ENCODE measurements around the gene CTXND1.

The CTXND1 gene

GRCh38 chr15:80179025-80179759, 72.8 kb downstream of the CTXND1 start:
- no peak for DNase-seq

DNA sequence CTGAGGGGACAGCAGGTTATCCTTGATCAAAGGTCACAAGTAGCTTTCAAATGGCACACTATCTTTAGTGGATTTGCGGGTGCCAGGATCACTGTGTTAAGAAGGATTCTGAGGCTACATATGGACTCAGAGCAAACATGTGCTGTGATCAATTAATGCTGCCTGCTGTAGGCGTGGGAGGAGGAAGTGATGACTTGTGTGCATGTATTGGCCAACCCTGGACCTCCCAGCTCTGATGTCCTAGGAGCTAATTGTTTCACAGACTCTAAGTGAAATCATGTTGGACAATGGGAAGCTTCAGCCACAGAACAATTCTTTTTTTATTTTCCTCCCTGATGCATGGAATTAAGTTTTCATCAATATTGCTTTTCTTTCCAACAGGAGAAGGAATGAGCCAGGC, 74.9 kb downstream of the CTXND1 start:
- no peak for DNase-seq

DNA sequence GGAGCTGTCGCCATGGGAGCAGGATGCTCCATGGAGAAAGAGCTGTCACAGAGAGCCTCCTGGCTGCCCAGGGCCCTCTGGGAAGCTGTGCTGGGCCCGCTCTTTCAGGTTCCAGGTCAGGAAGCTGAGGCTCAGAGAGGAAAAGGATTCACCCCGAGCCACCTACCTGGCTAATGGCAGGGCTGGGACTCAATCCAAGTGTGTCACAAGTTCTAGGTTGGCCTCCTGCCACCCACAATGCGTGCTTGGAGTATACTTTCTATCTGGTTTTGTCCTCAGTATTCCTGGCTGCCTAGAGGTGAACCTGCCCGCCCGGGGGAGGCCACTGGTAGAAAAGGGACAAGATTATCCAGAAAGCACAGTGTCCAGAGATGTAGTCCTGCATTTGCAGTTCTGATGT, 75.6 kb downstream of the CTXND1 start:
- no peak for DNase-seq

DNA sequence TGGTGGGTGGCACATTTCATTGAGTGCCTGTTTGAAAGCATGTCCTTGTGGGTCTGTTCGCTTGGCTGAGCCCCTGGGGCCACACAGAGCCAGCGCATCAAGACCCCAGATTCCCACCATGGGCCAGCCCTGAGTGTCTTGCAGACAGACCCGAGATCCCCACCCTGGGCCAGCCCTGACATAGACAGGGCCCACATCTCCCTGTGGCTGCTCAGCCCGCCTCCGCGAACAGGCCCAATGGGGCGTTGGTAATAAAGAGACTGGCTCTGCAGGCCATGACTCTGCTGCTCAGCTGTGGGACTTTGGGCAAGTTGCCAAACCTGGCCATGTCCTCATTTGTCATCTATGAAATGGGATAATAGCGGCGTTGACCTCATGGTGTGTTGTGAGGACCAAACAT, 76.6 kb downstream of the CTXND1 start:
- no peak for DNase-seq

DNA sequence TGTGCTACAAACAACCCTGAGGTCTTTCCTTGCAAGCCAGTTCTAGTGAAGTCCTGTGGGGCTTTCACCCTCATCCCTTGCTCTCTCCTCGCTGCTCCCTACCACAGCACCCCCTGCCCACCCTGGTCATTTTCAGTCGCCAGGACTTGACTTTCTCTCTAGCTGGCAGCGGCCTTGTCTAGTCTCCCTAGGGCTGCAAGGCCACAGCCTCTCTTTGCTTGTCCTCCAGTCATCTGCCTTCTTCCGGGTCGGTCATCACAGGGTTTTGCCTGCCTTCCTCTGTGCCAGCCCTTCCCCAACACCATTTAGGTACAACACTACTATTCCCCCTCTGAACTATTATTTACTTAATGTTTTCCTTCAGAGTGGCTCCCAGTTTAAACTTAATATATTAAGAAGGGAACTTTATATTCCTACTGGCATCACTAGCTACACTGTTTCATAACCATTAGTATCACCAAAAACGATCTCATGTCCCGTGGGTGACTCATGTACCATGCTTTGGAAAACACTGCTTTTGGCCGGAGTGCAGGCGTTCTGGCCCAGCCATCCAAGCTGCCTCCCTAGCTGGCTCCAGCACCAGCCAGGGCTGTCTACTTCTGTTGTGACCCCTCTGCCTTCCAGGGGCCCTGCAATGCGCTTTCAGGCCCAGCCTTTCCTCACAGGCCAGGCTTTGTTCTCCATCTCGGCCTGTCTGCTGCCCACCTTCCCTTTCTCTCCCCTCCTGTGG, 77.8 kb downstream of the CTXND1 start:
- no peak for DNase-seq

GRCh38 chr15:80173022-80173759, 78.8 kb downstream of the CTXND1 start:
- no peak for DNase-seq

DNA sequence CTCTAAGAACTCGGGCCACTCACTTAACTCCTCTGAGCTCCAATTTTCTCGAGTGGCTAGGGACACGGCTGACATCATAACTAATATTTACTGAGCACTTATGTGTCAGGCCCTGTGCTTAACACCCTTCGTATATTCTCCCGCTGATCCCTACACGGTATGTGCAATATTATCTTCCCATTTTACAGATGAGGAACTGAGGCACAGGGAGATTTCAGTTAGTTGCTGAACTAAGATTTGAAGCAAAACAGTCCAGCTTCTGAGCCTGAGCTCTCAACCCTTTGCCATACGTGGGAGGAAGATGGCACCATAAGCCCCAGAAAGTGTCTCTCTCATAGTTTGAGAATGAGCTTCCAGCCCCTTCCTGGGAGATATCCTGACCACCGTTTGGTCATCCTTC, 79.6 kb downstream of the CTXND1 start:
- no peak for DNase-seq

DNA sequence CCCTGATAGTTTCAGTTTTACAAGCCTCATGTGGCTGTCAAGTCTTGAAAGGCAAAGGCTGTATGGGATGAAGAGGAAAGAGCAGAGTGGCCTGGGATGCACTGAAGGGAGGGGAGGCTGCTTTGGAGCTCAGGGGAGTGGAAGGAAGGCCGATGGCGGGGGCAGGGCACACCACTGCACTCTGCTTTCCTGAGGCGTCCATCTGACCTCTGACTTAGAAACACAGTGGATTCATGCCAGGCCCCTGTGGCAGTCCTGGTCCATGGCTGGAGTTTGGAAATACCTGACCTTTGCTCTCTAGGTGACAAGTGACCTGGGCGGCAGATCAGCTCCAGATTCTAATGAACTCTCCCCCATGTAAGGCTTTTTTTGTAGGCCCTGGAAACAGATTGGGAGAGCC, 80.2 kb downstream of the CTXND1 start:
- no peak for DNase-seq

GRCh38 chr15:80170596-80170995, 81.4 kb downstream of the CTXND1 start:
- no peak for DNase-seq

- DNase-seq = no peak
Observed at GRCh38 chr15:80169768-80170357, 82.2 kb downstream of the CTXND1 start.

DNA sequence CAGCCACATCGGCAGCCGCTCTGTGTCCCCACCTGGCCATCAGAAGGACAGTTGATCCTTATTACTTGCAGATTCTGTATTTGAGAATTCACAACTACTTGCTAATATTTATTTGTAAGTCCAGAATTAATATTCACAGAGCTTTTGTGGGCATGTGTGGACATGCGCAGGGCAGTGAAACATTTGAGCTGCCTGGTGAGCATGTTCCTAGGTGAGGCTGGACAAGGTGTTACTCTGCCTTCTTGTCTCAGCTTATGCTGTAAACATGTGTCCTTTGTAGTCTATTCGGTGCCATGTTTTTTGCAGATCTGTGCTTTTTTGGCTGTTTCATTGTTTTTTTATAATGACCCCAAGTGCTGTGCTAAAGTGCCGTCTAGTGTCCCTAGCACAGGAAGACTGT, 83.6 kb downstream of the CTXND1 start:
- no peak for DNase-seq

DNA sequence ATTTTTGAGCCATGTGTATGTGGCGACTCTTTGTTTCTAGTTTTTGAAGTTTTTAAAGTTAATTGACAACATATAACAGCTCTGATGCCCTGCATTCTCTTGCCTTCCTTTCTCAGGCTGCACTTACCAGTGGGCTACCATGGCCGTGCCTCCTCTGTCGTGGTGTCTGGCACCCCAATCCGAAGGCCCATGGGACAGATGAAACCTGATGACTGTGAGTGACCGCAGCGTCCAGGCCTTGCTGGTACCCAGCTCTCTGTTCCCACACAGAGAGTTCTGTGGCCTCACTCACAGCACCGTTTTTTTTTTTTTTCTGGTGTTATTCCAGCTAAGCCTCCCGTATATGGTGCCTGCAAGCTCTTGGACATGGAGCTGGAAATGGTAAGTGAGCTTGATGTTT, 84.1 kb downstream of the CTXND1 start:
- no peak for DNase-seq

DNA sequence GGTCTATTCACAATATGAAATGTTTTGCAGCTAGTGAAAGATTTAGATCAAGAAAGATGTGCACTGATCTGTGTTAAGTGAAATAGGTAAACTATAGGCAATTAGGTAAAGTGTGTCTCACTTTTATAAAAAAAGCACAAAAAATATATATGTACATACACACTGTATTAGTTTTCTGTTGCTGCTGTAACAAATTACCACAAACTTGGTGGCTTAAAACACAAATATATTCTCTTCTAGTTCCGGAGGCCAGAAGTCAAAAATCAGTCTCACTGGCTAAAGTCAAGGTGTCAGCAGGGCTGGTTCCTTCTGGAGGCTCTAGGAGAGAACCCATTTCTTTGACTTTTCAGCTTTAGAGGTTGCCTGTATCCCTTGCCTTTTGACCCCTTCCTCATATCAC, 88.1 kb downstream of the CTXND1 start:
- DNase-seq = no peak

- no peak for DNase-seq
Observed at GRCh38 chr15:80163217-80163616, 88.8 kb downstream of the CTXND1 start.

DNA sequence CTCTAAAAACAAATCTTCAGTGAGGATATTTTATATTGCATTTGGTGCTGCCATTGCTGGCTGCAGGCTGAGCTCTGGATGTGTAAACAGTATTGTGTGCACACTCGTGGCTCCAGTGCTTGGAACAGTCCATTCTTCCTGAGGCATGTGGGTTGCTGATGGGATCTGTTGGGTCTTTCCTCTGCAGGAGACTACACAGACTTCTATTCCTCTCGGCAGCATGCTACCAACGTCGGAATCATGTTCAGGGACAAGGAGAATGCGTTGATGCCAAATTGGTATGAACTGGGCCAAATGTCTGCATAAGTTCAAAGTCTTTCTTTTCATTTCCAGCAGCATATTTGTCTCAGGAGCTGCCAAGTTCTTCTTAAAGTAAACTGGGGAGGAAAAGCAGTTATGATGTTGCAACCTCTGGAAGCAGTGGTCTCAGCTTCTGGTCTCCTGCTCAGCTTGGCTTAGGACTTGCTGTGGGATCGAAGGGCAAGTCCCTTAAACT, 89.9 kb downstream of the CTXND1 start:
- DNase-seq = no peak

DNA sequence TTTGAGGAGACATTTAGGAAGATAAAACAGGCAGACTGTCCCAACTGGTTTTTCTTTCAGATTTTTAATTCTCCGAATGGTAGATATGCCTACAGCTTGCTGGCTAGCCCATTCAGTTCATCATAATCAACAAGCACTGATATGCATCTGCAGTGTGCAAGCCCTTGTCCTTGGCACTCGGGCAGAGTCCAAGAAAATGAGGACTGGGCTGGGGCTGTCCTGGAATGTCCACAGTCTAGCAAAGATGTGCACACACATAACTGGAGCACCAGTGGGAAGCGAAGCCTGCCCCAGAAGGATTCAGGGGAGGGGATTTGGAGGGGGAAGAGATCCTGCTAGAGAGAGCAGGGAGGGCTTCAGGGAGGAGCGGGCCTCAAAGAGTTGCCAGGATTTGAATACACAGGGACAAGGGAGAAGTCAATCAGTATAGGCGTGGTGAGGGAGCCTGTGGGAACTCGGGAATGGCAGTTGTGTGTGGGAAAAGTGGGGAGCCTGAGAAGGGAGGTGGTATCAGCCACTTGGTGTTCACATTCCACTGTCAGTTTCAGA, 90.5 kb downstream of the CTXND1 start:
- DNase-seq = no peak

DNA sequence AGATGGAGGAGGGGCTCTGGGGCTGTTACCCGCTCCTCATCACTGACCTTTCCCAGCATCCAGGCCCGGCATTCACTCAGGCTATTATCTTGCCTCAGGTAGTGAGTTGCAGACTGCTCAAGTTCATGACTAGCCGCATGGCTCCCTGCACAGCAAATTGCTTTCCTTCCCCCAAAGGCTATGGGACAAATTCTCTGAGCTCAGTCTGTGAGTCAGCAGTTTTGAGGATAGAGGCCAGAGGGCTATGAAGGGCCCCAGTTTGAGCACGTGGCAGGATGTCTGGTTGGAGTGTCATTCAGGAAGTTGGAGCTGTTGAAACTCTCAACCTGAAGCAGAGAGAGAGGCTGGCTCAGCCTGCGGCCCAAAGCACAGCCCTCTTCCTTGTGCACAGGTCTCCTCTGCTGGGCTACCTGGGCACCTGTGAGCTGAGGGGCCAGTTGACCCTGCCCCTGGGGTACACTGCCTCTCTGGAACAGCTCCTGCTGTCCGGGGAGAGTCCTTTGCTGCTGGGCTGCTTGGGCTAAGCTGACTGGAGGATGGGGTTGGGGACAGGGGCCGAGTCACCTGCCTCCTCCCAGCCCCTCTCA, 91.3 kb downstream of the CTXND1 start:
- DNase-seq = no peak

GRCh38 chr15:80159811-80160569, 92.0 kb downstream of the CTXND1 start:
- no peak for DNase-seq

DNA sequence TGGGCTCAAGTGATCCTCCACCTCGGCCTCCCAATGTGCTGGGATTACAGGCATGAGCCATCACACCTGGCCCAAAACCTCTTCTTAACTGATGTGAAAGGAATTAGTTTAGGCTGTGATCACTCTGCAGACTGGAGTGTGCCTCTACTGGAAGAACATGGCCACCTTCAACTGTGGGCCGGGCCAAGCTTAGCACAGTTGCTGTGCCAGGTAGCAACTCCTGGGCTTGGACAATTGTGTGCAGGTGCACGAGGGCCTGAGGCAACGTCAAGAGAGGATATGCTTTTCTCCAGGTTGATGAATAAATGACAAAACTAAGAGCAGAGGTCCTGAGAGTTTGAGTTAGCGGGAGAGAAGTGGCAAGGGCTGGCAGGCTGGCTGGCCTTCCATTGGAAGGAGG, 92.7 kb downstream of the CTXND1 start:
- no peak for DNase-seq

GRCh38 chr15:80157215-80157614, 94.8 kb downstream of the CTXND1 start:
- DNase-seq = no peak

- DNase-seq = no peak
Observed at GRCh38 chr15:80156176-80156720, 95.8 kb downstream of the CTXND1 start.

Measured in left hindlimb (tissue), 1 donor.